Measurements from ENCODE around the gene AHCYL1.

AHCYL1 gene

GRCh38 chr1:110048240-110048639, 63.7 kb downstream of the AHCYL1 start:
- TF ChIP-seq GATA1 (IDR thresholded peaks at IDR 0.05; ENCODE audit: low read depth, low read length): no peak
- no peak for TF ChIP-seq POLR2A (IDR thresholded peaks at IDR 0.05; ENCODE audit: low read length)
- no peak for DNase-seq

GRCh38 chr1:110048923-110049601, 64.5 kb downstream of the AHCYL1 start:
- DNase-seq: no peak

GRCh38 chr1:110049801-110050601, 65.4 kb downstream of the AHCYL1 start:
- TF ChIP-seq POLR2A (IDR thresholded peaks at IDR 0.05; ENCODE audit: low read length) (no peak), GATA1 (IDR thresholded peaks at IDR 0.05; ENCODE audit: low read depth, low read length) (no peak)
- DNase-seq: peak in 1 of 2 experiments; percentile 10

More at GRCh38 chr1:110048923-110049601, 64.5 kb downstream of the AHCYL1 start:
- TF ChIP-seq POLR2A (IDR thresholded peaks at IDR 0.05; ENCODE audit: low read length): no peak
- no peak for TF ChIP-seq GATA1 (IDR thresholded peaks at IDR 0.05; ENCODE audit: low read depth, low read length)

- no peak for DNase-seq
- TF ChIP-seq GATA1 (IDR thresholded peaks at IDR 0.05; ENCODE audit: low read depth, low read length) (no peak), POLR2A (IDR thresholded peaks at IDR 0.05; ENCODE audit: low read length) (no peak)
Observed at GRCh38 chr1:110050602-110051261, 66.2 kb downstream of the AHCYL1 start.

GRCh38 chr1:110051262-110051648, 66.7 kb downstream of the AHCYL1 start:
- TF ChIP-seq POLR2A (IDR thresholded peaks at IDR 0.05; ENCODE audit: low read length) (no peak), GATA1 (IDR thresholded peaks at IDR 0.05; ENCODE audit: low read depth, low read length) (no peak)
- DNase-seq: no peak

GRCh38 chr1:110053552-110054428, 69.2 kb downstream of the AHCYL1 start:
- DNase-seq: peak; percentile 48 to 74
- TF ChIP-seq GATA1 (IDR thresholded peaks at IDR 0.05; ENCODE audit: low read depth, low read length) (no peak), POLR2A (IDR thresholded peaks at IDR 0.05; ENCODE audit: low read length) (no peak)

GRCh38 chr1:110055493-110056284, 71.1 kb downstream of the AHCYL1 start:
- no peak for TF ChIP-seq POLR2A (IDR thresholded peaks at IDR 0.05; ENCODE audit: low read length)
- TF ChIP-seq GATA1 (IDR thresholded peaks at IDR 0.05; ENCODE audit: low read depth, low read length): no peak
- DNase-seq: no peak

- no peak for DNase-seq
- TF ChIP-seq GATA1 (IDR thresholded peaks at IDR 0.05; ENCODE audit: low read depth, low read length) (no peak), POLR2A (IDR thresholded peaks at IDR 0.05; ENCODE audit: low read length) (no peak)
Observed at GRCh38 chr1:110056285-110056683, 71.7 kb downstream of the AHCYL1 start.

GRCh38 chr1:110056776-110057175, 72.2 kb downstream of the AHCYL1 start:
- DNase-seq: no peak

GRCh38 chr1:110057963-110058518, 73.5 kb downstream of the AHCYL1 start:
- TF ChIP-seq POLR2A (IDR thresholded peaks at IDR 0.05; ENCODE audit: low read length) (no peak), GATA1 (IDR thresholded peaks at IDR 0.05; ENCODE audit: low read depth, low read length) (no peak)
- DNase-seq: no peak

More at GRCh38 chr1:110056776-110057175, 72.2 kb downstream of the AHCYL1 start:
- no peak for TF ChIP-seq POLR2A (IDR thresholded peaks at IDR 0.05; ENCODE audit: low read length)
- TF ChIP-seq GATA1 (IDR thresholded peaks at IDR 0.05; ENCODE audit: low read depth, low read length): no peak

- TF ChIP-seq GATA1 (IDR thresholded peaks at IDR 0.05; ENCODE audit: low read depth, low read length): no peak
- no peak for TF ChIP-seq POLR2A (IDR thresholded peaks at IDR 0.05; ENCODE audit: low read length)
- no peak for DNase-seq
Observed at GRCh38 chr1:110058591-110058990, 74.0 kb downstream of the AHCYL1 start.

GRCh38 chr1:110059133-110059863, 74.7 kb downstream of the AHCYL1 start:
- DNase-seq: no peak
- TF ChIP-seq POLR2A (IDR thresholded peaks at IDR 0.05; ENCODE audit: low read length): no peak
- no peak for TF ChIP-seq GATA1 (IDR thresholded peaks at IDR 0.05; ENCODE audit: low read depth, low read length)

Data from erythroblast (primary cell).